T-helper 1 cell (primary cell): ENCODE measurements around the gene COL6A6.
"Not testable (repeated sequence)": the region's sequence is repeated elsewhere in the genome, so short reads cannot be mapped to it uniquely, and the experiment has no call there.

Experiments used
- DNase-seq, 5 donors: peaks; one replicate each; pipeline ENCODE4 v3.0.0-alpha.2; 2012 to 2020

COL6A6 gene

GRCh38 chr3:130533247-130533646 is 16.3 kb downstream of the COL6A6 start:
- no peak for DNase-seq

GRCh38 chr3:130537673-130538304 is 20.8 kb downstream of the COL6A6 start:
- no peak for DNase-seq

GRCh38 chr3:130539005-130539404 is 22.0 kb downstream of the COL6A6 start:
- DNase-seq = peak in 2 of 5 donors; percentile 22 to 31

GRCh38 chr3:130543322-130543721 is 26.3 kb downstream of the COL6A6 start:
- no peak for DNase-seq

- no peak for DNase-seq
Observed at GRCh38 chr3:130546920-130547679, 30.1 kb downstream of the COL6A6 start.

- DNase-seq = not testable (repeated sequence)
Observed at GRCh38 chr3:130547680-130548065, 30.7 kb downstream of the COL6A6 start.

GRCh38 chr3:130548356-130548755 is 31.4 kb downstream of the COL6A6 start:
- DNase-seq = no peak

GRCh38 chr3:130557336-130558035 is 40.5 kb downstream of the COL6A6 start:
- no peak for DNase-seq

GRCh38 chr3:130558366-130558765 is 41.4 kb downstream of the COL6A6 start:
- DNase-seq = no peak

GRCh38 chr3:130565224-130565623 is 48.2 kb downstream of the COL6A6 start:
- no peak for DNase-seq
